GM12878 (cell line): Measurements from ENCODE around the gene PLVAP. TPM values are rescaled to one million over a fixed set of nuclear protein-coding genes. Genes with fewer than 3 reads are reported as not detected.

ENCODE experiments used
- CTCF ChIP-seq, 3 experiments: IDR thresholded peaks in 2 of 3; conservative IDR thresholded peaks in 1 of 3; 2 replicates each; pipeline ENCODE4 v1.5.1; 2011; ENCODE audit warnings: low read depth in 3 of 3, low read length in 3 of 3, mild to moderate bottlenecking in 3 of 3, control low read depth in 2 of 3, moderate library complexity in 2 of 3, inconsistent platforms in 1 of 3, mixed read lengths in 1 of 3; ENCODE audit not compliant: control insufficient read depth in 2 of 3, insufficient read depth in 1 of 3; ENCODE audit errors: extremely low read depth in 1 of 3
- E2F8 ChIP-seq: fragments of 450-650 bp; IDR thresholded peaks from 2 replicates; pipeline ENCODE4 v1.6.1; 2018; ENCODE audit warnings: mild to moderate bottlenecking, low read depth, moderate library complexity; ENCODE audit not compliant: partially characterized antibody
- E4F1 ChIP-seq: fragments of 450-650 bp; IDR thresholded peaks from 2 replicates; pipeline ENCODE4 v1.6.1; 2018; ENCODE audit warnings: borderline replicate concordance, mild to moderate bottlenecking; ENCODE audit not compliant: partially characterized antibody
- EGR1 ChIP-seq, 2 experiments: IDR thresholded peaks; 1 replicate in 1 of 2; 2 replicates in 1 of 2; pipeline ENCODE4 v1.6.1; 2011 to 2012; ENCODE audit warnings: low read depth in 2 of 2, low read length in 2 of 2, borderline replicate concordance in 1 of 2, mild to moderate bottlenecking in 1 of 2, moderate library complexity in 1 of 2
- ELK1 ChIP-seq: IDR thresholded peaks from 2 replicates; pipeline ENCODE4 v1.6.1; 2012; ENCODE audit warnings: low read depth, low read length, improper control_type of control experiment
- ETV6 ChIP-seq, 2 experiments: fragments of 450-650 bp in 1 of 2; IDR thresholded peaks in 1 of 2; conservative IDR thresholded peaks in 1 of 2; 2 replicates each; pipeline ENCODE4 v1.6.1; 2014; ENCODE audit warnings: antibody characterized with exemption in 1 of 2, borderline replicate concordance in 1 of 2, low read depth in 1 of 2, mild to moderate bottlenecking in 1 of 2, moderate library complexity in 1 of 2
- LARP7 ChIP-seq: fragments of 450-650 bp; IDR thresholded peaks from 2 replicates; pipeline ENCODE4 v1.6.1; 2017; ENCODE audit warnings: mild to moderate bottlenecking
- MEF2B ChIP-seq: fragments of 450-650 bp; IDR thresholded peaks from 2 replicates; pipeline ENCODE4 v1.6.1; 2018; ENCODE audit warnings: mild to moderate bottlenecking, moderate library complexity; ENCODE audit not compliant: partially characterized antibody, poor library complexity, severe bottlenecking
- MTA2 ChIP-seq: fragments of 450-650 bp; IDR thresholded peaks from 2 replicates; pipeline ENCODE4 v1.6.1; 2016; ENCODE audit warnings: low read depth, mild to moderate bottlenecking, moderate library complexity
- NKRF ChIP-seq: fragments of 450-650 bp; conservative IDR thresholded peaks from 2 replicates; pipeline ENCODE4 v1.6.1; 2017; ENCODE audit warnings: mild to moderate bottlenecking, moderate library complexity
- RAD51 ChIP-seq: fragments of 450-650 bp; IDR thresholded peaks from 2 replicates; pipeline ENCODE4 v1.6.1; 2016; ENCODE audit warnings: moderate library complexity, mild to moderate bottlenecking, inconsistent platforms
- SMARCA5 ChIP-seq: fragments of 450-650 bp; IDR thresholded peaks from 2 replicates; pipeline ENCODE4 v1.6.1; 2017; ENCODE audit warnings: mild to moderate bottlenecking
- SREBF2 ChIP-seq: IDR thresholded peaks from 2 replicates; pipeline ENCODE4 v1.6.1; 2012; ENCODE audit warnings: mild to moderate bottlenecking, low read length
- SUPT20H ChIP-seq: IDR thresholded peaks from 2 replicates; pipeline ENCODE4 v1.6.1; 2011; ENCODE audit warnings: low read depth, mild to moderate bottlenecking, low read length, moderate library complexity, borderline replicate concordance; ENCODE audit not compliant: control insufficient read depth
- USF2 ChIP-seq: IDR thresholded peaks from 2 replicates; pipeline ENCODE4 v1.6.1; 2011; ENCODE audit warnings: low read depth, low read length, improper control_type of control experiment, borderline replicate concordance
- polyA plus RNA-seq, 11 experiments: library from polyadenylated mRNA; depleted of rRNA in 4 of 11; unstranded in 6 of 11; stranded (reverse) in 5 of 11; fragments of >200 nt; fragmentation: Nextera tagmentation in 4 of 11; fragmentation: Illumina TruSeq in 1 of 11; extraction: Ambion mirVana in 4 of 11; extraction: Trizol in 1 of 11; gene quantifications; 1 replicate in 1 of 11; 2 replicates in 10 of 11; pipeline versions ENCODE4 v1.2.1 to v1.2.3, GENCODE V29; 2011 to 2016; ENCODE audit warnings: inconsistent platforms in 2 of 11, missing spikeins in 2 of 11, low read depth in 1 of 11
- total RNA-seq, 4 experiments: library from RNA; depleted of rRNA in 3 of 4; stranded (reverse); fragments of >200 nt in 3 of 4; fragmentation: Illumina TruSeq in 1 of 4; extraction: Trizol in 1 of 4; gene quantifications; 2 replicates each; pipeline versions ENCODE4 v1.2.1 to v1.2.3, GENCODE V29; 2013 to 2021

Gene PLVAP
- total and polyA plus RNA-seq, 10 of the 15 experiments (the other 5 are each of a cell fraction or from before 2014, with no cell fraction given): 0.03 to 0.54 (median 0.06) TPM; not detected in 4

GRCh38 chr19:17303167-17303939, 73.8 kb downstream of the PLVAP start, which contains the start of gene ABHD8 (continued):
- TF ChIP-seq CTCF (IDR thresholded peaks at IDR 0.05 in 2 of 3, conservative IDR thresholded peaks at IDR 0.05 in 1 of 3; ENCODE audit: control insufficient read depth in 2 of 3, extremely low read depth in 1 of 3, insufficient read depth in 1 of 3, low read depth in 3 of 3, low read length in 3 of 3) (peak; percentile 24 to 54 (median 30); a peak in 3 of 6 replicates), MEF2B (no peak), E4F1 (no peak), SUPT20H (no peak), SREBF2 (no peak), MTA2 (no peak), SMARCA5 (peak; percentile 71), NKRF (peak; percentile 70), ETV6 (conservative IDR thresholded peaks at IDR 0.05 in 1 of 2, IDR thresholded peaks at IDR 0.05 in 1 of 2; ENCODE audit: borderline replicate concordance in 1 of 2, low read depth in 1 of 2) (no peak), USF2 (peak; percentile 40), E2F8 (no peak), LARP7 (no peak), EGR1 (IDR thresholded peaks at IDR 0.05; ENCODE audit: borderline replicate concordance in 1 of 2, low read depth in 2 of 2, low read length in 2 of 2) (peak in 1 of 2 experiments; percentile 66; a peak in 2 of 3 replicates), ELK1 (no peak), RAD51 (peak; percentile 33; the same call in 1 of the 2 replicates)
